NCI-H2196 treated with DMSO at 0.1 percent for 48 hours (cell line): ENCODE results near the gene HOXC5.

Experiments
- DNase-seq: peaks from one replicate; lab custom pipeline; 2025; ENCODE audit not compliant: unreplicated experiment; lab: John Stamatoyannopoulos, UW

The HOXC5 gene

DNA sequence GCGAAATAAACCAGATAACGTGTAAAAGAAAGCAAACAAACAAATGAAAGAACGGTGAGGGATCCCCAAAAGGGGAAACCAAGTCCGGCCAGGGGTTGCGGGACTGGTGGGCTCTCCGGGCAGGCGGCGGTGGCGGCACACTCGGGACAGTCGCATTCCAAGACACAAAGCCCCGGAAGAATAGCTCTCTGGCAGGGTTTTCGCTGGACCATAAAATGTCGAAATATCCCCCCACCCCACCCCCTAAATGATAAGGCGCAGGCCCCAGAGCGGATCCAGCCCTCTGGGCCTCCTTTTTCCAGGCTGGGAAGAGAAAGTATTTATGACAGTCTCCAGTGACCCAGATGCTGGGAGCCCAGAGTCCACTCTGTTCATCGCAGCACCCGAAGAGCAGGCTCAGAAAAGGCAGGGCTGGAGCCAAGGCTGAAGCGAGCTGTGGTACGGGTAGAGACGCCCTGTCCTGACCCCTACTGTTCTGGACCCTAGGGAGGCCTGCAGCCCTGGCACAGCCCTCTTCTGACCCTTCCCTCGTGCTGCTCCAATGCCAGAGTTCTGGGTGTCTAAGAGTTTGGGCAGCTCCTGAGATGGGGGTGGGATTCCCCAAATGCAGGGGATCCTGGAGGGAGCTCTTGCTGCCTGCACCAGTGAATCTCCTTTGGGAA is 26.2 kb upstream of the HOXC5 start:
- no peak for DNase-seq

DNA sequence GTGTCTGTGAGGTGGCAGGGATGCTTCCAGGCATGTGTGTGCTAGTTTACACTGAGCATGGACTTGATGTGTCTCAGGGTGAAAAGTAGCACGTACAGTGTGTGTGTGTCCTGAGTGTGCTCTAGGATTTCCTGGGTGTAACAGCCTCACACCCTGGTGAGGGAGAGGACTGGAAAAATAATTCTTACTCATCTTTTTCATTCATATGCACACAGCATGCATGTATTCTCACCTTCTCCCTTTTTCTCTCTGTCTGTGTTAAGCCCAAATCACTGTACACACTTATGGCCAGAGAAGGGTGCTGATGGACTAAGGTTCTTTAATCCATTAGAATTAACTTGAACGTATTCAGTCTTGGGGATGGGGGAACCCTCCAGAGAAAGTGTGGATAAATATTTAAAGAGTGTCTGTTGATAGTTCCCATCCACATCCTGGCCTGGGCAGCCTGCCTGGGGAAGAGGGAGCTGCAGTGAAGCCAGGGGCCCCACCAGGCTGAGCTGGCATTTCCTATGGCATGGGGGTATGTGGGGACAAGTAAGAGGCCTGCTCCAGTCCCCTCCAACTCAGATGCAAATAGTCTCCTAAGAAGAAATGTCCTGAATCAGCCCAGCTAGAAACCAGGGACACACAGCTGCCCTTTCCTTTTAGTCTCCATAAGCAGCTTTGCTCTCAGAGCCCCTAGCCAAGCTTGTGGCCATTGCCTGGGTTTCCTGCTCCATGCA is 25.2 kb upstream of the HOXC5 start:
- DNase-seq = no peak

DNA sequence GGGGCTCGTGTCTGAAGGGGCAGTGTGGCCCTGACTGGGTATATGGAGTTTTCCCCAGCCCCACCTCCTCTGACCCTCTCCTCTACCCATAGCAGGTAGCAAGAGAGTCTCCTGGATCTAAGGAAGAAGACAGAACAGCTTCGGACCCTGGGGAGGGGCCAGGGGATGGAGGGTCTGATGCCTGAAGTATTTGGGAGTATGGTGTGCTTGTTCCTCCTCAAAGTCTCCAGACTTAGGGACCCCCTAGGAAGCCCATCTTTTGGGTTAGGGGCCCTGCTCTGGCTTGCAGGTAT is 24.6 kb upstream of the HOXC5 start:
- no peak for DNase-seq

- no peak for DNase-seq
Observed at GRCh38 chr12:54009171-54010052, 23.4 kb upstream of the HOXC5 start.

DNA sequence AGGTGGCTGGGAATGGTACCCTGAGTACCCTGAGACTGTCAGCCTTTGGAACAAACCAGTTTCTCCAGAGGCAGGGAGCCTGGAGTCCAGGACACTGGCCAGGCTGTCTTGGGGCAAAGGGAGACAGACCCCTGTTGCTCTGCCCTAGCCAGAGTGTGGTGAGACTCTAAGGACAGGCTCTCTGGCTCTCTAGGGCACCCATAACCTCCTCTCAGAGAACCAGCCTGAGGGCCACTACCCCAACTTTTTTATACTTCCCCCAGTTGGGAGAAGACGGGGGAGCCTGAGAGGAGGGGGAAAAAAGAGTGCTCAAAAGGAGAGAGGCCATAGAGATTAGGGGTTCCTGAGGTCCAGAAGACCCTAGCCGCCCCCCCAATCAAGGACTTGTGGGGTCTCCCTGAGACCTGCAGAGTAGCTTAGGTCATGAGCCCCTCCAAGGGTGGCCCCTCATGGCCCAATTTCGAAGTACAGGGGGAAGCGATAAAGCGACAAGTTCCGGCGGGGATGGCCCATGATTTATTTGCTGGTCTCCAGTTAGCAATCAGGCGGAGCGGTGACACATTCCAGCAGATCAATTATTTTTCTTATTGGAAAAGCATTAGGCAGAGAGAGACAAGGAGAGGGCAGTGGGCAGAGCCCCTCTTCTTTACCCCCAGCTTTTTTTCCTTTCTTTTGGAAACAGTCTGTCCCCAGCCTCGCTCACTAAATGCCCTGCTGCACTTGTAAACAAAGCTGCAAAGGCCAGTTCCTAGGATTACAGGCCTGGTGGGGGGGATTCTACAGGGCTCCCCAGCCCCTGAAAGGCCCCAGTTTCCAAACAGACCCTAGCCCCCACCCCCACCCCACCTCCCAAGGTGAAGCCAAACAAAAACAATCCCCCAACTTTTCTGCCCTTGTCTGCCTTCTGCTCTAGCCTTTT is 22.5 kb upstream of the HOXC5 start:
- no peak for DNase-seq

GRCh38 chr12:54010972-54011664 is 21.7 kb upstream of the HOXC5 start:
- no peak for DNase-seq

DNA sequence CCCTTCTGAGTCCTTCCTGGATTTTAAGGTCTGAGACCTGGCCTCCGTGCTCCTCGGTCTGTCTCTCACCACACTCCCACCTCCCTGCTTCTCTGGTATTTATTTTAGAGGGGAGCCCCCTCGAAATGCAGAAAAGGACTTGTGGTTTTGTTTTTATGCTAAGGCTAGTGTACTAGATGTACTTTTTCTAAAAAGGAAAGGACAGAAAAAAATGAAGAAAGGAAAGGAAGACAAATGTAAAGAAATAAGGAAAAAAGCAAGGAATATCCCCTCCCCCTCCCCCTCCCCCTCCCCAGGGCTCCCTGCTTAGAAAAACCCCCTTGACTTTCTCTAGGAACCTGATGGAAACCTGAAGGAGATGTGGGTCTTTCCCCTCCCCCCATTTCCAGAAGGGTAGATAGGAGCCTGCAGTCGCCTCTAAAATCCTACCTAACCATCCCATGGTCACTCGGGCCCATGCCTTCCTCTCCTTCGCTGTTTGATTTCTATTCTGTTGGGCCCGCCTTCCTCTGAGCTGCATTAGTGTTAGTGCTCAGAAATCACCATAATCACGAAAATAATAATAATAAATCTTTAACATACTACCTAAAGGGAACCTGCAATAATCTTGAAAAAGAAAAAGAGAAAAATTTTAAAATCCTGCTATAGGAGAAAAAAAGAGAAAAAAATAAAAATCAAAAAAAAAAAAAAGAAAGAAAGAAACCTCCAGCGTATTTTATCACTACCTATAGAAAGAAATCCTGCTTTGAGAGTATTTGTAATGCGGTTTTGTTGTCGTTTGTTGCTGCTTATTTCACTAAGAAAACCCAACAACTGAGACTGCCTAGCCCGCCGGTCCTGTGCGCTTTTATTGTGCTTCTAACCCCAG is 21.0 kb upstream of the HOXC5 start:
- DNase-seq = no peak

GRCh38 chr12:54012631-54013409 is 20.0 kb upstream of the HOXC5 start:
- no peak for DNase-seq

DNA sequence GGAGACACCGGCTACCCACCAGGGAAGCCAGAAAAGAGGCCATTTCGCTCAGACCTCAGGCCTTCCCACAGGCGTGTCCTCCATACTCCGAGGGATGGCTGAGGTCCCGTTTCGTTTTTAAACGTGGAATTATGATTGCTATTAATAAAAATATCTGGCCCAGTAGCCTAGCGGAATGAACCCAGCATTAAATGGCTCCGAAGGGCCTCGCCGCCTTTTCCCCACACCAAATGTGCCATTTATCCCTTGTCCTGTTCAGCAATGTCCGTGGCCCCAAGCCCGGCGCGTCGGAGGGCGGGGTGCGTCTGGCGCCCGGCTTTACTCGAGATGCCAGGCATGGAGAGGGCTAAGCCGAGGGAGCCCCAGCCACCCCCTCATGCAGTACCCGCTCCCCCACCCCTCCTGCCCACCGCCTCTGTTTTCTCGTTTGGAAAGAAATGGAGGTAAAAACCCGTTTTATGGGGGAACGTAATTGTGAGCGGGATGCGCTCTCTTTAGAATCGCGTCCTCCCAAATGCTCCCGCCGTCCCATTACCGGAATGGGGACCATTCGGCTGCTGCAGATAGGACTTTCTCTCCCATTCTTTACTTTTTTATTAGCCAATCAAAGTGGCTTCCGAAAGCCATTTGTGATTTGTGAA is 18.4 kb upstream of the HOXC5 start:
- DNase-seq = no peak

- DNase-seq = no peak
Observed at GRCh38 chr12:54015018-54015931, 17.6 kb upstream of the HOXC5 start.

GRCh38 chr12:54016051-54016450 is 16.8 kb upstream of the HOXC5 start:
- no peak for DNase-seq

DNA sequence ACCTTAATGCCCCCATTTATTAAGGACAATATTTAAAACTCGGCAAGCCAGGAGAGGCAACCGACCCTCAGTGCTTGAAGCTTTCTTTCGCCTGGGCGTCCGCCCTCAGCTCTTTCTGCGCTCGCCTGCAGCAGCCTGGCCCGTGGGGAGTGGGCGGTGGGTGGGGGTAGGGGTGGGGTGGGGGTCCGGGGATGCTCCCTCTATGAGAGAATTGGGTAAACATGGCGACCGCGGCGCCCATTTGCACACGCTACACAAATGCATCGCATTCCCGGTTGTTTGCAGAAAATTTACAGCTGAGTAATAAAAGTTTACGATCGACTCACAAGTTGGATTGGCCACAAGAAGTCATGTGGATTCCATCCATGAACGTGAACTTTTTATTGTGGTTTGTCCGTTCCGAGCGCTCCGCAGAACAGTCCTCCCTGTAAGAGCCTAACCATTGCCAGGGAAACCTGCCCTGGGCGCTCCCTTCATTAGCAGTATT is 16.3 kb upstream of the HOXC5 start:
- DNase-seq = peak; percentile 39

GRCh38 chr12:54017027-54017788 is 15.6 kb upstream of the HOXC5 start:
- DNase-seq = peak; percentile 81

GRCh38 chr12:54017878-54018467 is 14.9 kb upstream of the HOXC5 start:
- peak; percentile 96 for DNase-seq

GRCh38 chr12:54018468-54018984 is 14.3 kb upstream of the HOXC5 start:
- no peak for DNase-seq
